Adrenal gland (tissue), 12 donors: ENCODE data around the gene REEP1. TPM values are rescaled to one million over a fixed set of nuclear protein-coding genes. Genes with fewer than 3 reads are reported as not detected.

Source experiments
- DNase-seq, 7 donors: peaks; one replicate each; pipeline ENCODE4 v3.0.0-alpha.2; 2019 to 2020
- H3K27ac ChIP-seq, 5 donors: fragments of 200-600 bp; sonication (generic) in 4 of 5; 1 replicate in 3 of 5; 2 replicates in 2 of 5; pipeline versions ENCODE4 v1.5.1 to v1.8.0; 2016 to 2020; ENCODE audit warnings: mild to moderate bottlenecking in 1 of 5
- H3K27me3 ChIP-seq: fragments of 200-600 bp; 2 replicates; pipeline ENCODE4 v1.8.0; 2021
- H3K36me3 ChIP-seq, 2 donors: fragments of 200-600 bp; replicated peaks in 1 of 2; 1 replicate in 1 of 2; 2 replicates in 1 of 2; pipeline versions ENCODE4 v1.5.1 to v1.8.0; 2018 to 2022
- H3K4me1 ChIP-seq, 2 donors: fragments of 200-600 bp; replicated peaks in 1 of 2; 1 replicate in 1 of 2; 2 replicates in 1 of 2; pipeline versions ENCODE4 v1.5.1 to v1.8.0; 2018 to 2021
- H3K4me3 ChIP-seq, 4 donors: fragments of 200-600 bp; sonication (generic) in 3 of 4; one replicate each; pipeline ENCODE4 v1.5.1; 2016 to 2018
- H3K9me3 ChIP-seq, 3 donors: fragments of 200-600 bp; sonication (generic) in 1 of 3; replicated peaks in 1 of 3; 1 replicate in 2 of 3; 2 replicates in 1 of 3; pipeline versions ENCODE4 v1.5.1 to v1.8.0; 2016 to 2021
- POLR2A ChIP-seq, 2 donors: fragments of 450-650 bp; IDR thresholded peaks; one replicate each; pipeline ENCODE4 v1.6.1; 2017; ENCODE audit warnings: antibody characterized with exemption in 2 of 2, mild to moderate bottlenecking in 2 of 2, moderate library complexity in 1 of 2
- WGBS, 4 donors: extraction: QIAGEN DNeasy Blood & Tissue Kit in 2 of 4; methylation state at CpG; one replicate each; pipeline versions ENCODE4 v1.1.5 to v1.1.7; 2013 to 2017; 5-methylcytosine and 5-hydroxymethylcytosine counted together
- intact Hi-C, 2 donors: fragments of 100-400 bp; cut with DNase I; formaldehyde crosslinking; loops; one replicate each; pipeline versions ENCODE4 v1.14.1 to v1.15.0; 2022 to 2023
- polyA plus RNA-seq, 3 donors: library from polyadenylated mRNA; stranded (reverse); fragments of 200-250 nt in 2 of 3; fragments of 350-450 nt in 1 of 3; fragmentation: Illumina TruSeq in 1 of 3; extraction: RNeasy Lipid Tissue Mini Kit (QIAGEN cat#74804) in 1 of 3; gene quantifications; one replicate each; pipeline ENCODE4 v1.2.3, GENCODE V29; 2013 to 2014
- total RNA-seq, 9 donors: library from RNA; depleted of rRNA in 4 of 9; stranded (reverse); fragments of >200 nt in 4 of 9; fragments of 120-200 nt in 1 of 9; fragmentation: NEBNext Ultra II Directional in 1 of 9; extraction: Animal tissue kit (Norgen Biotek cat#: 25700) in 1 of 9; gene quantifications; one replicate each; pipeline versions ENCODE4 v1.1.0 to v1.2.4, GENCODE V29; 2013 to 2023
- TF ChIP-seq, protein P1 (sequence below), 6 experiments: fragments of 450-650 bp in 4 of 6; fragments of 200-600 bp in 2 of 6; sonication (generic) in 1 of 6; IDR thresholded peaks; 1 replicate in 5 of 6; 2 replicates in 1 of 6; pipeline versions ENCODE4 v1.5.1 to v1.8.0; 2016 to 2021; ENCODE audit warnings: antibody characterized with exemption in 6 of 6, mild to moderate bottlenecking in 2 of 6, moderate library complexity in 1 of 6
- donor health status: healthy with polysubstance abuse.
- donor health status: Bipolar disorder and iron deficiency.
- donor health status: DM: yes; HTN: yes; CAD: no.
- donor health status: DM: no; HTN: no; CAD: no.
- donor health status: DM: no; HTN: no; CAD: no.
- donor health status: DM: yes; HTN: yes; CAD: no.

The REEP1 gene
- total and polyA plus RNA-seq, 12 donors = 0.36 to 9.3 (median 3.1) TPM

- no peak overlapping the region for H3K27ac ChIP-seq
- H3K36me3 ChIP-seq = no peaks in the 10 kb centered on the region
- intact Hi-C loops = no loop called here
- 90 to 100% (median 96%) methylated on average over 1 of the region's 1 CpG for WGBS, 4 donors
- no peak for TF ChIP-seq POLR2A (IDR thresholded peaks at IDR 0.05)
- TF ChIP-seq, protein P1, sequence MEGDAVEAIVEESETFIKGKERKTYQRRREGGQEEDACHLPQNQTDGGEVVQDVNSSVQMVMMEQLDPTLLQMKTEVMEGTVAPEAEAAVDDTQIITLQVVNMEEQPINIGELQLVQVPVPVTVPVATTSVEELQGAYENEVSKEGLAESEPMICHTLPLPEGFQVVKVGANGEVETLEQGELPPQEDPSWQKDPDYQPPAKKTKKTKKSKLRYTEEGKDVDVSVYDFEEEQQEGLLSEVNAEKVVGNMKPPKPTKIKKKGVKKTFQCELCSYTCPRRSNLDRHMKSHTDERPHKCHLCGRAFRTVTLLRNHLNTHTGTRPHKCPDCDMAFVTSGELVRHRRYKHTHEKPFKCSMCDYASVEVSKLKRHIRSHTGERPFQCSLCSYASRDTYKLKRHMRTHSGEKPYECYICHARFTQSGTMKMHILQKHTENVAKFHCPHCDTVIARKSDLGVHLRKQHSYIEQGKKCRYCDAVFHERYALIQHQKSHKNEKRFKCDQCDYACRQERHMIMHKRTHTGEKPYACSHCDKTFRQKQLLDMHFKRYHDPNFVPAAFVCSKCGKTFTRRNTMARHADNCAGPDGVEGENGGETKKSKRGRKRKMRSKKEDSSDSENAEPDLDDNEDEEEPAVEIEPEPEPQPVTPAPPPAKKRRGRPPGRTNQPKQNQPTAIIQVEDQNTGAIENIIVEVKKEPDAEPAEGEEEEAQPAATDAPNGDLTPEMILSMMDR (IDR thresholded peaks at IDR 0.05) = no peak
- peaks cover 5% of the 10 kb centered on the region for H3K27me3 ChIP-seq
- H3K9me3 ChIP-seq = no peaks in the 10 kb centered on the region
- no peak overlapping the region for H3K4me3 ChIP-seq
- no peaks in the 10 kb centered on the region for H3K4me1 ChIP-seq
- peak in 1 of 7 donors; percentile 23 for DNase-seq
Observed at GRCh38 chr2:86332654-86333053, 4.8 kb downstream of the REEP1 start.

- Histone ChIP-seq H3K4me3 (no peak overlapping the region), H3K27ac (no peak overlapping the region), H3K36me3 (no peaks in the 10 kb centered on the region), H3K4me1 (no peaks in the 10 kb centered on the region), H3K9me3 (no peaks in the 10 kb centered on the region), H3K27me3 (peaks cover 5% of the 10 kb centered on the region)
- peak in 1 of 7 donors; percentile 10 for DNase-seq
- intact Hi-C loops = no loop called here
- WGBS, 4 donors = 86 to 90% (median 88%) methylated on average over 3 of the region's 3 CpGs
- TF ChIP-seq, protein P1 (IDR thresholded peaks at IDR 0.05) = no peak
- no peak for TF ChIP-seq POLR2A (IDR thresholded peaks at IDR 0.05)
Observed at GRCh38 chr2:86331384-86331783, 6.0 kb downstream of the REEP1 start.

GRCh38 chr2:86330001-86330400 is 7.4 kb downstream of the REEP1 start:
- H3K4me1 ChIP-seq = no peaks in the 10 kb centered on the region
- H3K27ac ChIP-seq = no peak overlapping the region
- no peaks in the 10 kb centered on the region for H3K9me3 ChIP-seq
- intact Hi-C loops = no loop called here
- WGBS, 4 donors = 65 to 77% (median 70%) methylated on average over 2 of the region's 2 CpGs
- TF ChIP-seq POLR2A (IDR thresholded peaks at IDR 0.05) = no peak
- TF ChIP-seq, protein P1 (IDR thresholded peaks at IDR 0.05) = no peak
- H3K36me3 ChIP-seq = no peaks in the 10 kb centered on the region
- no peaks in the 10 kb centered on the region for H3K27me3 ChIP-seq
- no peak overlapping the region for H3K4me3 ChIP-seq
- DNase-seq = no peak

GRCh38 chr2:86323273-86324021 is 14.0 kb downstream of the REEP1 start:
- WGBS, 4 donors = 88 to 95% (median 91%) methylated on average over 9 of the region's 9 CpGs

More at GRCh38 chr2:86323273-86324021, 14.0 kb downstream of the REEP1 start:
- H3K4me3 ChIP-seq = no peak overlapping the region
- TF ChIP-seq POLR2A (IDR thresholded peaks at IDR 0.05) = no peak
- TF ChIP-seq, protein P1 (IDR thresholded peaks at IDR 0.05) = no peak
- no peaks in the 10 kb centered on the region for H3K9me3 ChIP-seq
- H3K27ac ChIP-seq = no peak overlapping the region
- no peaks in the 10 kb centered on the region for H3K4me1 ChIP-seq
- peak in 1 of 7 donors; percentile 13 for DNase-seq
- intact Hi-C loops = no loop called here
- no peaks in the 10 kb centered on the region for H3K36me3 ChIP-seq
- no peaks in the 10 kb centered on the region for H3K27me3 ChIP-seq
